ENCODE data around the gene KCTD2. TPM values are rescaled to one million over a fixed set of nuclear protein-coding genes. Genes with fewer than 3 reads are reported as not detected.

Gene KCTD2
- total RNA-seq, 1 donor from 2014 or later: 11.6 TPM

DNA sequence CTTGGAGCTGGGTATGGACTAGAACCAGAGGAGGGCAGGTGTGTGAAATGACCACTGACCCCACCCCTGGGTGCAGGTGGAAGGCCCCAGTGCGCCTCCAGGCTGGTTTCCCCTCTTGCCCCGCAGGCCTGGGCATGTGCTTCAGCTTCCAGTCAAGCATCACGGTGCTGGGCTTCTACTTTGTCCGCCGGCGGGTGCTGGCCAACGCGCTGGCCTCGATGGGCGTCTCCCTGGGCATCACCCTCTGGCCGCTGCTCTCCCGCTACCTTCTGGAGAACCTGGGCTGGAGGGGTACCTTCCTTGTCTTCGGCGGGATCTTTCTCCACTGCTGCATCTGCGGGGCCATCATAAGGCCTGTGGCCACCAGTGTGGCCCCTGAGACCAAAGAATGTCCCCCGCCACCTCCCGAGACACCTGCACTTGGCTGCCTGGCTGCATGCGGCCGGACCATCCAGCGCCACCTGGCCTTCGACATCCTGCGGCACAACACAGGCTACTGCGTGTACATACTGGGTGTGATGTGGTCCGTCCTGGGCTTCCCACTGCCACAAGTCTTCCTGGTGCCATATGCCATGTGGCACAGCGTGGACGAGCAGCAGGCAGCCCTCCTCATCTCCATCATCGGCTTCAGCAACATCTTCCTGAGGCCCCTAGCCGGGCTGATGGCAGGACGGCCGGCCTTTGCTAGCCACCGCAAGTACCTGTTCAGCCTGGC is 53.0 kb downstream of the KCTD2 start:
- no peak for DNase-seq

GRCh38 chr17:75102385-75102821 is 55.4 kb downstream of the KCTD2 start:
- no peak for DNase-seq

DNA sequence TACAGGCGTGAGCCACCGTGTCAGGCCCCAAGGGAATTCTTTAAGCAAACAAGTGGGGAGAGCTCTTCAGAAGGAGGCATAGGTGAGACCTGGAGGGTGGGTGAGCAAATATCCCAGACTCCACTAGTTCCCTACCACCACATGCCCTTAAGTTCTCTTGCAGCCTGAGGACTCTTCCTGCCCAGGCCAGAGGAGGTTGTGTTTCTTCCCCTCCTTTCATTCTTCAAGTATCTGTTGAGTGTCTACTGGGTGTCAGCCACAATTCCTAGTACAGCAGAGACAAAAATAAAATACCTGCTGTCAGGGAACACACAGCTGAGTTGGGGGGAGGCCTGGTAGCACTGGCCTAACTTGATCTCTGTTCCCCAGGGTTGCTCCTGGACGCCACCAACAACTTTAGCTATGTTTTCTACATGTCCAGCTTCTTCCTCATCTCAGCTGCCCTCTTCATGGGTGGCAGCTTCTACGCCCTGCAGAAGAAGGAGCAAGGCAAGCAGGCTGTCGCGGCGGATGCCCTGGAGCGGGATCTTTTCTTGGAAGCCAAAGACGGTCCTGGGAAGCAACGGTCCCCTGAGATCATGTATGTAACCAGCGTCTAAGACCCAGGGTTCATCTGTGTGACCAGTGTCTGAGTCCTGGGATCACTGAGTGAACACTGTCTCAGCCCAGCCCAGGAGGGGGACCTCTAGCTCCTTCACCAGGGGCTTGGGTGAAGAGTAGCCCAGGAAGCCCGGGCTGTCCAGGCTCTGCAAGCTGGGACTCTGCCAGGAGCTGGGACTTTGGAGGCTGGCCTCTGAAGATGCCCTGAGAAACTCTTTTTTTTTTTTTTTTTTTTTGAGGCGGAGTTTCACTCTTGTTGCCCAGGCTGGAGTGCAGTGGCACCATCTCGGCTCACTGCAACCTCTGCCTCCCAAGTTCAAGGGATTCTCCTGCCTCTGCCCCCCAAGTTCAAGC is 56.9 kb downstream of the KCTD2 start:
- no peak for DNase-seq

- no peak for DNase-seq
These were observed 58.4 kb downstream of the KCTD2 start for GRCh38 chr17:75105126-75106080.

DNA sequence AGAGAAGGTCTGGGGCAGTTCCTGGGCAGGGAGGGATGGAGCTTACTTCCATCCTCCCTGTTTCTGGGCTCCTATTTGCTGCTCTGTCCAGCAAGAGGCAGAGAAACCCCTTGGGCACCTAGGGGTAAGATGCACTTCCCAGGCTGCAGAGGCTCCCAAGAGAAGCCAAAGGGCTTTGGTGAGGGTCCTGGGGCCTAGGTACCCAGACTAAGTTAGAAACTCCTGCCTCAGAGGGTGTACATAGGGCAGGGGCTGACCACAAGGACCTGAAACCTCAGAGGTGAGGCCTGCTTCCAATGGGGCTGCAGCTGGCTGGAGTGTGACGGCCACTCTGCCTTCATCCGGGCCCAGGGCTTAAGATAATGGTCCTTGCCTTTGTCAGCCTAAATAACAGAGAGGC is 61.2 kb downstream of the KCTD2 start:
- DNase-seq: no peak

- no peak for DNase-seq
These were observed 62.0 kb downstream of the KCTD2 start for GRCh38 chr17:75109046-75109406.

DNA sequence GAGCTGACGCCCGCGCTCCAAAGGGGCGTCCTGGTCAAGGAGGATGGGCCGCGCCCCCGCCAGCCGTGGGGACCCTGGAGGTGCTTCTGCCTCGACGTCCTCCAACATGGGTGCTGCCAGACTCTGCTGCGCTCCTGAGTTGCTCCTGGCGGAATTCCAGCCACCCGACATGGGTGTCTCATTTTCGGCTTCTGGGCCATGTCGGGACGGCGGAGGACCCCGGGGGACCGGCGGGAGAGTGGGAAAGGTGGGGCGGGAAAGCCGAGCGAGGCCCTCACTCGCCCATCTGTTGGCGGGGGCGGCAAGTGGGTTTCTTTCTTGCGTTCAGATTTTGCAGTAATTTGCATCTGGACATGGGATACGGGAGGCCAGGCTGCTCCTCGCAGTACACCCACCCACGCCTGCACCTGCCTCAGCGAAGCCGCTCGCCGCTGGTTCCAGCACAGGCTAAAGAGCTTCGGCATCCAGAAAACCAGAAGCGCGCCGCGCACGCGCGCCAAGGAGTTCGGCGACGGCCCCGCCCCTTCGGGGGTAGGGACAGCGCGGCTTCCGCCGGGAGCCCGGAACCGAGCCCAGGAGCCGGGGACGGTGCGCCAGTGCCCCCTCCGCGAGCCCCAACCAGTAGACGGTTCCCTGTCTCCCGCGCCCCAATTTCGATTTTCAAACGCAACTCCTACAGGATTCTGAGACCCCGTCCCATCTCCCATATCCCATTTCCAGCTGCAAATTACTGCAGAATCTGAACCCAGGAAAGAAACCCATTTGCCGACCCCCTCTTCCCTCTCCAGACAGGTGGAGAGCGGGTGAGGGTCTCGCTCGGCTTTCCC is 62.6 kb downstream of the KCTD2 start, which contains the start of gene ARMC7:
Gene ARMC7 (plus strand): TSS at position 563 of the 827 bp plus-strand sequence. CDS start 320 bp downstream, outside the sequence.
- peak; percentile 65 for DNase-seq

DNA sequence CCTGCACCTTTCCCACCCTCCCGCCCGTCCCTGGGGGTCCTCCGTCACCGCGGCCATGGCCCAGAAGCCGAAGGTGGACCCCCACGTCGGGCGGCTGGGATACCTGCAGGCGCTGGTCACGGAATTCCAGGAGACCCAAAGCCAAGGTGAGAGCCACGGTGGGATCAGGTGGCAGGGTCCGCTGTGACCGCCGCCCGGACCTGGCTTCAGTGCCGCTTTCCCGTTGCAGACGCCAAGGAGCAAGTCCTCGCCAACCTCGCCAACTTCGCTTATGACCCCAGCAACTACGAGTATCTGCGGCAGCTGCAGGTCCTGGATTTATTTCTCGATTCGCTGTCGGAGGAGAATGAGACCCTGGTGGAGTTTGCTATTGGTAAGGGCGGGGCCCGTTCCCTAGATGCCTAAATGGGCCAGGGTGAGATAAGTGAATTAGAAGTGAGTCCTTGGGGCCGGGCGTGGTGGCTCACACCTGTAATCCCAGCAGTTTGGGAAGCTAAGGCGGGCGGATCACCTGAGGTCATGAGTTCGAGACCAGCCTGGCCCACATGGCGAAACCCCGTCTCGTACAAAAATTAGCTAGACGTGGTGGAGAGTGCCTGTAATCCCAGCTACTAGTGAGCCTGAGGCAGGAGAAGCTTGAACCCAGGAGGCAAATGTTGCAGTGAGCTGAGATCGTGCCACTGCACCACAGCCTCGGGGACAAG is 63.4 kb downstream of the KCTD2 start:
- DNase-seq: no peak

GRCh38 chr17:75111777-75112335 is 64.8 kb downstream of the KCTD2 start:
- no peak for DNase-seq

GRCh38 chr17:75113798-75114551 is 67.0 kb downstream of the KCTD2 start:
- DNase-seq: peak; percentile 84

- no peak for DNase-seq
These were observed 67.7 kb downstream of the KCTD2 start for GRCh38 chr17:75114552-75115314.

Small RNAs within 50 kb of the gene (small RNA-seq; reads per million reads assigned to genes)
- gene AC111186.1 (ENCODE audit: low replicate concordance): not detected
- not detected for gene RF00019 (ENCODE audit: low replicate concordance)
- not detected for gene RN7SL573P (ENCODE audit: low replicate concordance)
- not detected for gene RNU6-362P (ENCODE audit: low replicate concordance)

Other genes with a start within 250 kb of the KCTD2 start
- gene GRIN2C, start 187.3 kb upstream of the KCTD2 start, total RNA-seq: 0.69 TPM
- 5.6 TPM for gene FDXR, start 174.2 kb upstream of the KCTD2 start, total RNA-seq
- 2.6 TPM for gene FADS6, start 153.6 kb upstream of the KCTD2 start, total RNA-seq
- 1.1 TPM for gene USH1G, start 124.0 kb upstream of the KCTD2 start, total RNA-seq
- not detected for gene OTOP2, start 123.0 kb upstream of the KCTD2 start, total RNA-seq
- not detected for gene OTOP3, start 111.3 kb upstream of the KCTD2 start, total RNA-seq
- 4.0 TPM for gene HID1, start 74.5 kb upstream of the KCTD2 start, total RNA-seq
- 3.6 TPM for gene CDR2L, start 59.6 kb upstream of the KCTD2 start, total RNA-seq
- 18.1 TPM for gene MRPL58, start 34.6 kb upstream of the KCTD2 start, total RNA-seq
- gene ATP5PD, start 256 bp upstream of the KCTD2 start, total RNA-seq: 153 TPM
- gene SLC16A5, start 40.7 kb downstream of the KCTD2 start, total RNA-seq: 8.7 TPM
- gene ARMC7, start 62.7 kb downstream of the KCTD2 start, total RNA-seq: 2.1 TPM
- 27.7 TPM for gene NT5C, start 84.5 kb downstream of the KCTD2 start, total RNA-seq
- gene JPT1, start 107.3 kb downstream of the KCTD2 start, total RNA-seq: 27.9 TPM
- gene SUMO2, start 135.7 kb downstream of the KCTD2 start, total RNA-seq: 103 TPM
- gene NUP85, start 158.5 kb downstream of the KCTD2 start, total RNA-seq: 38.7 TPM
- gene GGA3, start 214.4 kb downstream of the KCTD2 start, total RNA-seq: 9.9 TPM
- 39.6 TPM for gene MRPS7, start 214.7 kb downstream of the KCTD2 start, total RNA-seq
- 7.4 TPM for gene MIF4GD, start 224.0 kb downstream of the KCTD2 start, total RNA-seq
- 4.0 TPM for gene SLC25A19, start 242.2 kb downstream of the KCTD2 start, total RNA-seq

Measured in skin of body (tissue), 3 donors.